Kasumi-1 (cell line): Measurements from ENCODE around the gene CTNNA2.

Experiments
- DNase-seq, 2 experiments: peaks; one replicate each; lab custom pipeline; 2025; lab: John Stamatoyannopoulos, UW

Gene CTNNA2

DNA sequence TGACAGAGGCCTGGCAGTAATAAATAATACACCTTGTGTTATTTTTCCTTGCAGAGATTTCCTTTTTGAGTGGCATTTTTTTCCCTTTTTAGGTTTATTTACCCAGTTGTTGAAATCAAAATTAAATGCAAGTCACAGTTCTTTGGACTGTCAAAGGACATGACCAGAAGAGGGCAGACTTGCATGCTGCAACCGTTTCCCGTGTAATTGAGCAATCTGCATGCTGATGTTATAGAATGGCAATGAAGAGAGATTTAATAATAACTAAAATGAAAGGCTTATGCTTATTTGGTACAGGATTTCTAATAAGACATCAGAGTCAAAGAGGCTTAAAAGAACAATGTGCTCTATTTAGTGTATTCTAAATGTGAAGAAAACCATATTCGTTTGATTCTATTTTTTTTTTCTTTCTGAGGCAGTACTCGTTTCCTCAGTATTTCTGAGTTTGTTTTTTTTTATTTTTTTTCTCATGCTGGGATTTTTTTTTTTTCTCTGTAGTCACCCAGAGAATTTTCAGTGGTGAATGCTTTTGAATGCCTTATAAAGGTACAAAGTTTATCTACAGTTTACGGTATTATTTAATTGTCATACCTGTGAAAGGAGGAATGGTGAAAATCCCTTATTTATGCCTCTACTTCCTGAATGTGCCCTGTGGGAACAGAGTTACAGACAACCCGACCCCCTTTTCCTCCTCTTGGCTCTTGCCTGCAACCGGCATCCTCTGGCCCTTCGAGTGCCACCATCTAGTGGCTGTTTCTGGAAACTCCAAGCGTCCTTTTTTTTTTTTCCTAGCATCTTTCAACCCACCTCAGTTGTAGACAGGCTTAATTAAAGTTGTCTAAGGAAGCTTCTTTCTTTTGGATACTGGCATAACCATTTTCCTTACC, 423.2 kb downstream of the CTNNA2 start:
- peak; percentile 80 to 81 for DNase-seq

- no peak for DNase-seq
These were observed 423.9 kb downstream of the CTNNA2 start for GRCh38 chr2:79936715-79937114.

DNA sequence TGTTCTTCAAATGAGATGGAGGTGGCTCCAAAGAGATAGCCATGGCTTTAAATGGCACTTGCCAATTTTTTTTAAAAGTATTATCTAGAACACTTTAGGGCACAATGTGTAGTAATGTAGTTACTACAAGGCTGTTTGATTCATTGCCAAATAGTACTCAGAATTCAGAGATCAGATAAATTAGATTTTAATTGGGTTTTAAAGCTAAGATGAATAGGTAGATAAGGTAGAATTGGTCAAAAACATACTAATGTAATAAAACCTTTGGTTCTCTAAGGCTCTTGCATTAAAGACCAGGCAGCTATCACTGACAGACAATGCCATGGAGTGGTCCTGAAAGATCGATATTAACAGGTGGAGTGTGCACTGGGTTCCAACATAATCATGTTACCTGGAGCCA, 425.8 kb downstream of the CTNNA2 start:
- no peak for DNase-seq

GRCh38 chr2:79940364-79940763, 427.5 kb downstream of the CTNNA2 start:
- DNase-seq, result no peak

GRCh38 chr2:79941179-79941578, 428.3 kb downstream of the CTNNA2 start:
- DNase-seq, result no peak

DNA sequence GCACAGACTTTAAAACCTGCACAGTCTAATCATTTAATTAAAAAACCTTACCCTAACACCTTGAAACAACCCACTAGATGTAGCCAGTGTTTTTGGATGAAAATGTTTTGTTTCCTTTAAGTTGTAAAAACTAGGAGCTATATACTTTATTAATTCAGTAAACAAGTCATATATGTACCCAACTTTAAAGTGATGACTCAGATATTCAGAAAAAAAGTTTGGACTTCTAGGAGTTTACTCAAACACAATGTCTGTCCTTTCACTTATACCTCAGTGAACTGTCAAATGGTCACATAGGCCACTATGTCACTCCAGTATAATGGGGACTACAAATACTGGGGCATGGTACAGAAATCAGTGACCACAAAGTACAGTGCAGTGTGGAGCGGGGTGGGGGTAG, 431.4 kb downstream of the CTNNA2 start:
- no peak for DNase-seq

GRCh38 chr2:79945653-79946445, 433.0 kb downstream of the CTNNA2 start:
- no peak for DNase-seq

DNA sequence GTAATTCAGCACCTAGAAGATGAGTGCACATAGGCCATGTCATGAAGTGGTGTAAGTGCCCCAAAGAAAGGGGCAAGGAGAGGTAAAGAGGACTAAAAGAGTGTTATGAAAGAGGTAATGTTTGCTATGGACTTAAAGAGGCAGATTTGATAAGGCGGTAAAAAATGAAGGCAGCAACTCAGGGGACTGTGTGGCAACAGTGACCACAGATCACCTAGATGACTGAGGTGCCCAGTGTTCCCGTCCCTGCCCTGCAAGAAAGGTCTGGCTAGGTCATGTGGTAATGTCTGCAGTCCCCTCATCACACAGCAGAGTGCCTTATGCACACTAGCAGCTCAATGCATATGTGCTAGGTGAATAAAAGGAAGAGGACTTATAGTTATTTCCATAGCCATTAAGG, 434.9 kb downstream of the CTNNA2 start:
- no peak for DNase-seq

DNA sequence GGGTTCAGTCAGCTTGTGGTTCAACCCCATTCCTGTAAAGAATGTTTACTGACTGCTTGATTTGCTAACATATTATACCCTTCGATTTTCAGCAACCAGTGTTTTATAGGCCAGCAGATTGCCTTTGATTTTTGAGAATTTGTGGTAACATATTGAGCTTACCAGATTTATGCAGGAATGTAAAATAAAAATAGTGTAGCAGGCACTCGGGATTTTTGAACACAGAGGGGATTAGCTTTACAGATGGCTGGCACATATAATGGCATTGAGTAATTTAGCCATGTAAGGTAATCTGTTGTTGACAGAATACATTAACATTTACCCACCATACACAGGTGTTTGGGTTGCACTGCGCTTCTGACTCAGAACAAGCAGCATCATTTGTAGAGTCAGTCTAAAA, 437.7 kb downstream of the CTNNA2 start:
- DNase-seq, result no peak

GRCh38 chr2:79952616-79953015, 439.8 kb downstream of the CTNNA2 start:
- DNase-seq, result no peak

DNA sequence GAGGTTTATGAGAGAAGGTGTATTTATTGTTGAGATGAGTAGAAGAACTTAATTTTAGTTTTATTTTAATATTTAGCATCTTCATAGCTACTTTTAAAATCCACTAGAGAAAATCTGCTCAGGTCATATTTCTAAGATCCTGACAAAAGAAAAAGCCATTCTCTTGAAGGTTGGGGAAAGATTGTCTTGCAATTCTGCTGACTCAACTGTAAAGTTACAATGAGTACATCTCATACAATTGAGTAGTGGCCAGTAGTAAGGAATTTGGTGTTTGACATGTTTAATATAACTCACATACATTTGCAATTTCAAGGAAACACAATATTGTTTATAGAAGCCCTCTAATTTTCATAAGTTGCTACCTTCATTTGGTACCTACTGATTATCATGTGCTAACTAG, 447.2 kb downstream of the CTNNA2 start:
- no peak for DNase-seq

DNA sequence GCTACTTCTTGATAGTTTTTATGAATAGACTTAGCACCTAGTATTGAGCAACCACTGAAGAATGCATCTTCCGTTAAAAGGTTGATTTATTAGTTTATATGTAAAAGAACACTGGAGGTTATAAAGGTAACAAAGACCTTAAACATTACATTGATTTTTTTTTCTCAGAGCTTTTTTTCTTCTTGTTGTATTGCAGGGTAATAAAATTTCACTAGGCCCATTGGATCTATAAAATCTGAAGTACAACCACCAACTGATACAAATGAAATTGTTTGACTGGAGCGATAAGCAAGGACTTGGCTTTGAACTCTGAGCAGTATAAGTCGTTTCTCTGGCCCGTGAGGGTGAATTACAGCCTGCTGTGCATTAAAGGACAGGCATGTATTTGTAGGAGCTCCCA, 447.7 kb downstream of the CTNNA2 start:
- DNase-seq, result no peak

DNA sequence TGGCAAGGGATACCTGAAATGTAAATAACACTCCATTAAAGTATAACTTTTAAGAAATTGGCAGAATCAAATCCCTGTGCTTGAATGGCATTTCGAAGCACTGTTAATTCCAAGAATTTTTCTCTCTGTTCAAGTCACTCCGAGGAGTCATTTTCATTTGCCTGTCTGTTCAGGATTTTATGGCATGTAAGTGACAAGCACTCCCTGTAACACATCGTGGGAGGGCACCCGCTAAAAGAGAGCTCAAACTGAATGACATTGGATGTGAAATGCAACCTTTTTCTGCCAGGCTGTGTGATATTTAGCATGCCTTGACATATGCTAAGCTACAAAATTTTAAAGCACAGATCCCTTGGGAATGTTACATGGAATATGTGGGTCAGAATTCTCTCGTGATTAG, 452.1 kb downstream of the CTNNA2 start:
- no peak for DNase-seq

- DNase-seq, result no peak
These were observed 453.5 kb downstream of the CTNNA2 start for GRCh38 chr2:79966369-79966768.

DNA sequence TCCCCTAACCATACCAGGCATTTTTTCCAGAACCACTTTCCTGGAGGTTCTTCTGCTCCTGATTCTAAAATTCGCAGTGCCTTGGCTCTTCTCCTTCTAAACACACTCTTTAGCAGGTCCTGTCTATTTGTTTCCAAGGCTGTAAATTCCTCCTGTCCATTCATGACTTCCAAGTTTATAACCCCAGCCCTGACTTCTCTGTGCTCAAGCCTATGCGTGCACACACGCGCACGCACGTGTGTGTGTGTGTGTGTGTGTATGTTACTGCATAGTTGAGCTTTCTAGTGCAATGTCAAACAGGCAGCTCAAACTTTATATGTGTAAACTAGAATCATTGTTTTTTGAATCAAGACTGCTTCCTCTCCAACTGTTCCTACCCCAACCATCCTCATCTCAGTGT, 454.0 kb downstream of the CTNNA2 start:
- DNase-seq, result no peak

DNA sequence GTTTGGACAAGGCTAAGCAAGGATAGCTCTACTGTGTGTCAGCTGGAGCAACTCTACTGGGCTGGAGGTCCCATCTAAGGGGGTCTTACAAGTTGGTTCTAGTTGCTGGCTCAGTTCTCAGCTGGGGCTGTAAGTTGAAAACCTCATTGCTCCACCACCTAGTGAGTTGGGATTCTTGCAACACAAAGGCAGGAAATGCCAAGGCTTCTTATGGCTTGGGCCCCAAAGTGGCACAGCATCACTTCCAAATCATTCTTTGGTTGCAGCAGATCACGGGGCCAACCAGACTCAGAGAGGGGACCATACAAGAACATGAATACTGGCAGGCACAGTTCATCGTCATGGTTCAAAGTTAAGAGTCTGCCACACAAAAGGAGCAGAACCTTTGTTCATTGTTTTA, 459.0 kb downstream of the CTNNA2 start:
- no peak for DNase-seq

DNA sequence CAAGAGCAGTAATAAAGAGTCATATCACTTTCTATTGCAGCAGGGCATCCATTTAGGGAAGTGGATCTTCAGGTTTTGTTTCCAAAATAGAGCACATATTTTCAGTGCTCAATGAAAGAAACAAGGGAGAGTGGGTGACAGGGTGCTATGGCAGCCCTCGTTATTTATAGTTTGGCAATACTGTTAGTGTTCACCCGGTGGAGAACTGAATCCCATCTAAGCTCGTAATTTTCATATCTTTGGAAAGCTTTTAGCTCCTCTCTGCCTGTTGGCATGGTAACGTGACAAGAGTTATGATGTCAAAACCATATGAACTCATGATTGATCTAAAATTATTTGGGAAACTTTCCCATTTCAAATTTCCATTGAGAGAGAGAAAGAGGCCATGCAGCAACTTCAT, 459.8 kb downstream of the CTNNA2 start:
- DNase-seq, result no peak

- no peak for DNase-seq
These were observed 463.1 kb downstream of the CTNNA2 start for GRCh38 chr2:79975791-79976565.

DNA sequence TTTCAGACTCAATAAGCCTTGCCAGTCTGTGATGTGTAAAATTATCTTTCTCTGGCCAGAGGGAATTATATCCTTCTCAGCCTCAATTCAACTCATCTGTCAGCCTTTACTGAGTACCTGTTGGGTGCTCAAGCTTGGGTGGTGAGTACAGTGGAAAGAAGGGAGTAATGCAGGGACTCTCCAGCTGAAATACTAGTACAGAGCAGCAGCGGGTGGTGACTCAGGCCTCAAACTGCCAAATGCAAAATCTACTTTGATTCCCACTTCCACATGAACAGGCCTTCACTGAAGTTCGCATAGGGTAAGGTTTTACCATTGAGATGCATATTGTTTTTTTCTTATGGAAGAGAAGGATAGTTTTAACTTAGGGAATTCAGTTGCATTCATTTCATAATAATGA, 464.9 kb downstream of the CTNNA2 start:
- no peak for DNase-seq

- DNase-seq, result no peak
These were observed 467.3 kb downstream of the CTNNA2 start for GRCh38 chr2:79980116-79980515.

DNA sequence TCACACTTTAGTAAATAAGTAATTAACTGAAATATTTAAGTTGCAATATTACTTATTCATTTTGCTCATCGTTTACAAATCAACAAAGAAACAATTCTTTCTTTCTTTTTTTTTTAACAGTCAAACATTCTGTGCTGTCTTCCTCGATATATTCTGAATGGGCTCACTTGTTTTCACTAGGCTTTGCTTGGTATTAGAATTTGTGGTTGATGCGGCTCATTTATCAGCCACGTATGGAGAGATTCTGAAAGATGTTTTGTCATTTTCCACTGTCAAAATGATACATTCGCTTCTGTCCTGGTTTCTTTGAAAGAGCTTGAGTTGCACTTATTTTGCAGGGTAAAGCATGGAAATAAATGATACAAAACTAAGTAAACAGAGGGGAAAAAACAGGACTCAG, 468.0 kb downstream of the CTNNA2 start:
- DNase-seq, result no peak

- no peak for DNase-seq
These were observed 468.5 kb downstream of the CTNNA2 start for GRCh38 chr2:79981316-79981715.

GRCh38 chr2:79982445-79982844, 469.6 kb downstream of the CTNNA2 start:
- DNase-seq, result peak; percentile 32 to 57
